ENCODE results near the gene PRR5.

DNA sequence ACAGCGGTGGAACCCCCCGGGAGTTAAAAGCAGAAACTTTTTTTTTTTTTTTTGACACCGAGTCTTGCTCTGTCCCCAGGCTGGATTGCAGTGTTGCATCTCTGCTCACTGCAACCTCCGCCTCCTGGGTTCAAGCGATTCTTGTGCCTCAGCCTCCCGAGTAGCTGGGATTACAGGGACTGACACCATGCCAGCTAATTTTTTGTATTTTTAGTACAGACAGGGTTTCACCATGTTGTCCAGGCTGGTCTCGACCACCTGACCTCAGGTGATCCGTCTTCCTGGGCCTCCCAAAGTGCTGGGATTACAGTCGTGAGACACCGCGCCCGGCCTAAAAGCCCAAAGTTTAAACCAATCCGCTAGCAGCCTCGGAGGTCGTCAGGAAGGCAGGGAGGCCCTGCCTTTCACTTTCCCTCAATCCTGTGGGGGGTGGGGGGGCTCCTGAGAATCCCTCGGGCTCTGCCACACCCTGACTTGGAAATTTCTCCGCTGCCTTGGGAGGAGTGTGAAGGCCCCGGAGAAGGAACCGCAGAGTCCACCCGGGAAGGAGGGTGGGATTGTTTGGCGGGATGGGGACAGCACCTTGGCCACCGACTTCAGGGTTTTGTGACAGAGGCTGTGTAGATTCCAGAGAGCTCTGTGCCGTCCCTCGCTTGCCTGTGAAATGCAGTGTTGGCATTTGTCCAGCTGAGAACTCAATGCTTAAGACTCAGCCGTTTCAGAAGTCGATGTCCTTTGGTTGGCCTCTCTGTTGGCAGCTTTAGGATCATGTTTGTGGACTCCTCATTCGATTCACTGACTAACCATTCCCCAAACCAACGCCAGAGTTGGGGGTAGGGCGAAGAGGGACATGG, 51.4 kb downstream of the PRR5 start:
- TF ChIP-seq, protein P1, sequence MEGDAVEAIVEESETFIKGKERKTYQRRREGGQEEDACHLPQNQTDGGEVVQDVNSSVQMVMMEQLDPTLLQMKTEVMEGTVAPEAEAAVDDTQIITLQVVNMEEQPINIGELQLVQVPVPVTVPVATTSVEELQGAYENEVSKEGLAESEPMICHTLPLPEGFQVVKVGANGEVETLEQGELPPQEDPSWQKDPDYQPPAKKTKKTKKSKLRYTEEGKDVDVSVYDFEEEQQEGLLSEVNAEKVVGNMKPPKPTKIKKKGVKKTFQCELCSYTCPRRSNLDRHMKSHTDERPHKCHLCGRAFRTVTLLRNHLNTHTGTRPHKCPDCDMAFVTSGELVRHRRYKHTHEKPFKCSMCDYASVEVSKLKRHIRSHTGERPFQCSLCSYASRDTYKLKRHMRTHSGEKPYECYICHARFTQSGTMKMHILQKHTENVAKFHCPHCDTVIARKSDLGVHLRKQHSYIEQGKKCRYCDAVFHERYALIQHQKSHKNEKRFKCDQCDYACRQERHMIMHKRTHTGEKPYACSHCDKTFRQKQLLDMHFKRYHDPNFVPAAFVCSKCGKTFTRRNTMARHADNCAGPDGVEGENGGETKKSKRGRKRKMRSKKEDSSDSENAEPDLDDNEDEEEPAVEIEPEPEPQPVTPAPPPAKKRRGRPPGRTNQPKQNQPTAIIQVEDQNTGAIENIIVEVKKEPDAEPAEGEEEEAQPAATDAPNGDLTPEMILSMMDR (IDR thresholded peaks at IDR 0.05 in 8 of 11, conservative IDR thresholded peaks at IDR 0.05 in 3 of 11): no peak
- TF ChIP-seq POLR2AphosphoS5 (IDR thresholded peaks at IDR 0.05): no peak
- TF ChIP-seq POLR2A (IDR thresholded peaks at IDR 0.05): no peak
